Measurements from ENCODE around the gene NUDT4B.
"Not testable (repeated sequence)": the region's sequence is repeated elsewhere in the genome, so short reads cannot be mapped to it uniquely, and the experiment has no call there.

NUDT4B gene

GRCh38 chr1:148748563-148749334 lies at the start of gene NUDT4B:
Gene NUDT4B, plus strand, starts transcription at chr1:148748774. Its CDS starts 179 bp downstream, at chr1:148748953.
- not testable (repeated sequence) for DNase-seq (ENCODE audit: low read depth, low spot score); H3K4me3 ChIP-seq (ENCODE audit: low read length); H3K9me3 ChIP-seq (ENCODE audit: control insufficient read depth, insufficient read depth, low read length); H3K27me3 ChIP-seq (ENCODE audit: control insufficient read depth, insufficient read depth, low read length); H3K27ac ChIP-seq (ENCODE audit: low read length); H3K36me3 ChIP-seq (ENCODE audit: control insufficient read depth, insufficient read depth, low read length); H3K4me1 ChIP-seq (ENCODE audit: control insufficient read depth, insufficient read depth, low read length)
- no CpG with 5 or more reads among the region's 68 CpGs for WGBS (ENCODE audit: insufficient coverage, insufficient read length)

GRCh38 chr1:148699357-148699756 lies 49.2 kb upstream of the NUDT4B start:
- H3K27ac ChIP-seq (ENCODE audit: low read length); H3K4me1 ChIP-seq (ENCODE audit: control insufficient read depth, insufficient read depth, low read length); H3K4me3 ChIP-seq (ENCODE audit: low read length); DNase-seq (ENCODE audit: low read depth, low spot score); H3K27me3 ChIP-seq (ENCODE audit: control insufficient read depth, insufficient read depth, low read length); H3K9me3 ChIP-seq (ENCODE audit: control insufficient read depth, insufficient read depth, low read length); H3K36me3 ChIP-seq (ENCODE audit: control insufficient read depth, insufficient read depth, low read length): not testable (repeated sequence)
- no CpG with 5 or more reads among the region's 5 CpGs for WGBS (ENCODE audit: insufficient coverage, insufficient read length)

- WGBS (ENCODE audit: insufficient coverage, insufficient read length): no CpG with 5 or more reads among the region's 1 CpG
- not testable (repeated sequence) for H3K36me3 ChIP-seq (ENCODE audit: control insufficient read depth, insufficient read depth, low read length); H3K4me3 ChIP-seq (ENCODE audit: low read length); DNase-seq (ENCODE audit: low read depth, low spot score); H3K9me3 ChIP-seq (ENCODE audit: control insufficient read depth, insufficient read depth, low read length); H3K4me1 ChIP-seq (ENCODE audit: control insufficient read depth, insufficient read depth, low read length); H3K27ac ChIP-seq (ENCODE audit: low read length); H3K27me3 ChIP-seq (ENCODE audit: control insufficient read depth, insufficient read depth, low read length)
Measured at GRCh38 chr1:148702242-148702641, 46.3 kb upstream of the NUDT4B start.

GRCh38 chr1:148703973-148704591 lies 44.5 kb upstream of the NUDT4B start:
- no CpG with 5 or more reads among the region's 5 CpGs for WGBS (ENCODE audit: insufficient coverage, insufficient read length)
- not testable (repeated sequence) for H3K27me3 ChIP-seq (ENCODE audit: control insufficient read depth, insufficient read depth, low read length); H3K4me1 ChIP-seq (ENCODE audit: control insufficient read depth, insufficient read depth, low read length); DNase-seq (ENCODE audit: low read depth, low spot score); H3K36me3 ChIP-seq (ENCODE audit: control insufficient read depth, insufficient read depth, low read length); H3K4me3 ChIP-seq (ENCODE audit: low read length); H3K27ac ChIP-seq (ENCODE audit: low read length); H3K9me3 ChIP-seq (ENCODE audit: control insufficient read depth, insufficient read depth, low read length)

- H3K36me3 ChIP-seq (ENCODE audit: control insufficient read depth, insufficient read depth, low read length); DNase-seq (ENCODE audit: low read depth, low spot score); H3K9me3 ChIP-seq (ENCODE audit: control insufficient read depth, insufficient read depth, low read length); H3K27ac ChIP-seq (ENCODE audit: low read length); H3K4me3 ChIP-seq (ENCODE audit: low read length); H3K4me1 ChIP-seq (ENCODE audit: control insufficient read depth, insufficient read depth, low read length); H3K27me3 ChIP-seq (ENCODE audit: control insufficient read depth, insufficient read depth, low read length): not testable (repeated sequence)
- WGBS (ENCODE audit: insufficient coverage, insufficient read length): no CpG with 5 or more reads among the region's 4 CpGs
Measured at GRCh38 chr1:148705316-148705948, 43.1 kb upstream of the NUDT4B start.

- WGBS (ENCODE audit: insufficient coverage, insufficient read length): no CpG with 5 or more reads among the region's 1 CpG
- not testable (repeated sequence) for H3K4me3 ChIP-seq (ENCODE audit: low read length); H3K27me3 ChIP-seq (ENCODE audit: control insufficient read depth, insufficient read depth, low read length); H3K4me1 ChIP-seq (ENCODE audit: control insufficient read depth, insufficient read depth, low read length); H3K27ac ChIP-seq (ENCODE audit: low read length); H3K9me3 ChIP-seq (ENCODE audit: control insufficient read depth, insufficient read depth, low read length); H3K36me3 ChIP-seq (ENCODE audit: control insufficient read depth, insufficient read depth, low read length); DNase-seq (ENCODE audit: low read depth, low spot score)
Measured at GRCh38 chr1:148708779-148709333, 39.7 kb upstream of the NUDT4B start.

- not testable (repeated sequence) for H3K4me3 ChIP-seq (ENCODE audit: low read length); H3K4me1 ChIP-seq (ENCODE audit: control insufficient read depth, insufficient read depth, low read length); H3K27ac ChIP-seq (ENCODE audit: low read length); H3K27me3 ChIP-seq (ENCODE audit: control insufficient read depth, insufficient read depth, low read length); H3K36me3 ChIP-seq (ENCODE audit: control insufficient read depth, insufficient read depth, low read length); H3K9me3 ChIP-seq (ENCODE audit: control insufficient read depth, insufficient read depth, low read length); DNase-seq (ENCODE audit: low read depth, low spot score)
- no CpG with 5 or more reads among the region's 8 CpGs for WGBS (ENCODE audit: insufficient coverage, insufficient read length)
Measured at GRCh38 chr1:148710772-148711523, 37.6 kb upstream of the NUDT4B start.

GRCh38 chr1:148712353-148712752 lies 36.2 kb upstream of the NUDT4B start:
- not testable (repeated sequence) for H3K4me3 ChIP-seq (ENCODE audit: low read length); H3K27me3 ChIP-seq (ENCODE audit: control insufficient read depth, insufficient read depth, low read length); DNase-seq (ENCODE audit: low read depth, low spot score); H3K27ac ChIP-seq (ENCODE audit: low read length); H3K9me3 ChIP-seq (ENCODE audit: control insufficient read depth, insufficient read depth, low read length); H3K4me1 ChIP-seq (ENCODE audit: control insufficient read depth, insufficient read depth, low read length); H3K36me3 ChIP-seq (ENCODE audit: control insufficient read depth, insufficient read depth, low read length)
- WGBS (ENCODE audit: insufficient coverage, insufficient read length): no CpG with 5 or more reads among the region's 1 CpG

- H3K27me3 ChIP-seq (ENCODE audit: control insufficient read depth, insufficient read depth, low read length); H3K4me3 ChIP-seq (ENCODE audit: low read length); H3K4me1 ChIP-seq (ENCODE audit: control insufficient read depth, insufficient read depth, low read length); H3K9me3 ChIP-seq (ENCODE audit: control insufficient read depth, insufficient read depth, low read length); H3K36me3 ChIP-seq (ENCODE audit: control insufficient read depth, insufficient read depth, low read length); H3K27ac ChIP-seq (ENCODE audit: low read length); DNase-seq (ENCODE audit: low read depth, low spot score): not testable (repeated sequence)
- WGBS (ENCODE audit: insufficient coverage, insufficient read length): no CpG with 5 or more reads among the region's 3 CpGs
Measured at GRCh38 chr1:148715518-148715917, 33.1 kb upstream of the NUDT4B start.

GRCh38 chr1:148716966-148717520 lies 31.5 kb upstream of the NUDT4B start:
- H3K4me3 ChIP-seq (ENCODE audit: low read length); H3K9me3 ChIP-seq (ENCODE audit: control insufficient read depth, insufficient read depth, low read length); H3K4me1 ChIP-seq (ENCODE audit: control insufficient read depth, insufficient read depth, low read length); DNase-seq (ENCODE audit: low read depth, low spot score); H3K27me3 ChIP-seq (ENCODE audit: control insufficient read depth, insufficient read depth, low read length); H3K27ac ChIP-seq (ENCODE audit: low read length); H3K36me3 ChIP-seq (ENCODE audit: control insufficient read depth, insufficient read depth, low read length): not testable (repeated sequence)
- no CpG with 5 or more reads among the region's 1 CpG for WGBS (ENCODE audit: insufficient coverage, insufficient read length)
